A549 (cell line): ENCODE results near the gene METAP2.

Source experiments
- CEBPB ChIP-seq, 2 experiments: fragments of >200 bp in 1 of 2; sonication (Bioruptor Twin) in 1 of 2; formaldehyde crosslinking in 1 of 2; IDR thresholded peaks; 2 replicates each; pipeline ENCODE4 v1.6.1; 2012 to 2016
- CTCF ChIP-seq: fragments of >200 bp; sonication (Bioruptor Twin); formaldehyde crosslinking; IDR thresholded peaks from 3 replicates; pipeline ENCODE4 v1.5.1; 2016
- ELK1 ChIP-seq: fragments of 150-350 bp; IDR thresholded peaks from 2 replicates; pipeline ENCODE4 v1.6.1; 2014; ENCODE audit warnings: low read depth, mild to moderate bottlenecking, low read length
- EP300 ChIP-seq, 2 experiments: fragments of >200 bp; sonication (Bioruptor Twin); formaldehyde crosslinking; IDR thresholded peaks; 2 replicates in 1 of 2; 3 replicates in 1 of 2; pipeline ENCODE4 v1.6.1; 2016 to 2017
- FOSL2 ChIP-seq, 2 experiments: fragments of 450-650 bp in 1 of 2; fragments of >200 bp in 1 of 2; sonication (Bioruptor Twin) in 1 of 2; formaldehyde crosslinking; IDR thresholded peaks; 2 replicates each; pipeline versions ENCODE4 v1.5.0 to v1.6.1; 2016 to 2020; ENCODE audit warnings: mild to moderate bottlenecking in 1 of 2, moderate library complexity in 1 of 2
- JUN ChIP-seq, 2 experiments: fragments of >200 bp; sonication (Bioruptor Twin); formaldehyde crosslinking; IDR thresholded peaks; 2 replicates in 1 of 2; 3 replicates in 1 of 2; pipeline ENCODE4 v1.6.1; 2016 to 2017
- NFE2L2 ChIP-seq: fragments of 150-350 bp; conservative IDR thresholded peaks from 2 replicates; pipeline ENCODE4 v1.6.1; 2014; ENCODE audit warnings: low read length
- PBX3 ChIP-seq: IDR thresholded peaks from 2 replicates; pipeline ENCODE4 v1.6.1; 2012
- POLR2A ChIP-seq: IDR thresholded peaks from 2 replicates; pipeline ENCODE4 v1.6.1; 2012; ENCODE audit warnings: mild to moderate bottlenecking, low read length
- RAD21 ChIP-seq, 2 experiments: fragments of >200 bp in 1 of 2; sonication (Bioruptor Twin) in 1 of 2; formaldehyde crosslinking in 1 of 2; IDR thresholded peaks in 1 of 2; conservative IDR thresholded peaks in 1 of 2; 2 replicates in 1 of 2; 3 replicates in 1 of 2; pipeline ENCODE4 v1.6.1; 2012 to 2018; ENCODE audit warnings: inconsistent platforms in 1 of 2
- SMC3 ChIP-seq: fragments of >200 bp; sonication (Bioruptor Twin); formaldehyde crosslinking; IDR thresholded peaks from 3 replicates; pipeline ENCODE4 v1.6.1; 2018; ENCODE audit warnings: inconsistent platforms
- ZFP36 ChIP-seq: fragments of 450-650 bp; IDR thresholded peaks from 2 replicates; pipeline ENCODE4 v1.6.1; 2014; ENCODE audit warnings: borderline replicate concordance; ENCODE audit not compliant: partially characterized antibody
- TF ChIP-seq, protein P1 (sequence below): fragments of >200 bp; sonication (Bioruptor Twin); formaldehyde crosslinking; IDR thresholded peaks from 2 replicates; pipeline ENCODE4 v1.6.1; 2016
- TF ChIP-seq, protein P2 (sequence below): fragments of 450-650 bp; IDR thresholded peaks from 2 replicates; pipeline ENCODE4 v1.6.1; 2014; ENCODE audit warnings: antibody characterized with exemption

DNA sequence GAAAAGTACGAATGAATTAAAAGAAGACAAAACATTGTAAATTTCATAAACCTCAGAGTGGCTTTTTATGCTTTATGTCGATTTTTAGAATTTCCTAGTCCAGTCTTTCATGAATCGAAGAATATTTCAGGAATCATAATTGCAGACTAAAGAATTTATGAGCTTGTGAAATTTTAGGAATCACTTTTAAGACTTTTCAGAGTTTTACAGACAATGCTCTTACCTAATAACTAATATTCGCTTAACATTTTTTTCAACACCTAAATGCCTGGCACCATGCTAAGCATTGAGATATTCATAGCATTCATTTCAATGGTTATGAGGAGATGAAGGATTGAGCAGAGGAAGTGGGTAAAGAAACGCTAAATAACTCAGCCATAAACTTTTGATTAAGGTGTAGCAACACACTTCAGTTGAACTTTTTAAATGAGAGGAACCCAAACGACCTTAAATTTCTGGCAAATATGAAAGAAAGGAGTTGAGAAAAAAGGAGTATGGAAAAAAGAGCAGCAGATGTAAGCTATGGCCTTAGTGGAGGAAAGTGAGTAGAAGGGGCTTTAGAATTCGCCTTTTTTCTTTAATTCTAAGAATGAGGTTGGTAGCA, 78.1 kb downstream of the METAP2 start:
- TF ChIP-seq ZFP36 (no peak), EP300 (IDR thresholded peaks at IDR 0.05) (no peak), RAD21 (conservative IDR thresholded peaks at IDR 0.05 in 1 of 2, IDR thresholded peaks at IDR 0.05 in 1 of 2) (no peak), CTCF (no peak), ELK1 (no peak), NFE2L2 (no peak), JUN (IDR thresholded peaks at IDR 0.05) (no peak), FOSL2 (IDR thresholded peaks at IDR 0.05) (no peak), FOSL2 (CRISPR knock-in tag; IDR thresholded peaks at IDR 0.05) (no peak), POLR2A (no peak), CEBPB (IDR thresholded peaks at IDR 0.05) (no peak), PBX3 (no peak), SMC3 (no peak)
- TF ChIP-seq, protein P1, sequence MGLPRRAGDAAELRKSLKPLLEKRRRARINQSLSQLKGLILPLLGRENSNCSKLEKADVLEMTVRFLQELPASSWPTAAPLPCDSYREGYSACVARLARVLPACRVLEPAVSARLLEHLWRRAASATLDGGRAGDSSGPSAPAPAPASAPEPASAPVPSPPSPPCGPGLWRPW: no peak
- TF ChIP-seq, protein P2, sequence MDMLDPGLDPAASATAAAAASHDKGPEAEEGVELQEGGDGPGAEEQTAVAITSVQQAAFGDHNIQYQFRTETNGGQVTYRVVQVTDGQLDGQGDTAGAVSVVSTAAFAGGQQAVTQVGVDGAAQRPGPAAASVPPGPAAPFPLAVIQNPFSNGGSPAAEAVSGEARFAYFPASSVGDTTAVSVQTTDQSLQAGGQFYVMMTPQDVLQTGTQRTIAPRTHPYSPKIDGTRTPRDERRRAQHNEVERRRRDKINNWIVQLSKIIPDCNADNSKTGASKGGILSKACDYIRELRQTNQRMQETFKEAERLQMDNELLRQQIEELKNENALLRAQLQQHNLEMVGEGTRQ: no peak
